Activated T-helper 17 cell treated with anti-CD3 and anti-CD28 coated beads, Interleukin-2, amount 50 U/mL, for 72 hours (primary cell): ENCODE measurements around the gene PIP5KL1. TPM values are rescaled to one million over a fixed set of nuclear protein-coding genes. Genes with fewer than 3 reads are reported as not detected.
"Not testable (repeated sequence)": the region's sequence is repeated elsewhere in the genome, so short reads cannot be mapped to it uniquely, and the experiment has no call there.

Experiments
- ATAC-seq: fragments of 150-1000 bp; cut with Tn5 transposase; replicated peaks from 2 replicates; pipeline ENCODE4 v1.10.0; 2021; ENCODE audit warnings: mild to moderate bottlenecking, moderate library complexity
- H3K27ac Mint-ChIP-seq: one replicate; pipeline ENCODE4 v1.8.0; 2022; ENCODE audit warnings: mixed read lengths
- H3K27me3 Mint-ChIP-seq: one replicate; pipeline ENCODE4 v1.8.0; 2022; ENCODE audit warnings: mixed read lengths
- H3K36me3 Mint-ChIP-seq: one replicate; pipeline ENCODE4 v1.8.0; 2022; ENCODE audit warnings: low read depth, mild to moderate bottlenecking, mixed read lengths
- H3K4me1 Mint-ChIP-seq: one replicate; pipeline ENCODE4 v1.8.0; 2022; ENCODE audit warnings: mixed read lengths
- H3K4me3 Mint-ChIP-seq: one replicate; pipeline ENCODE4 v1.8.0; 2022; ENCODE audit warnings: mild to moderate bottlenecking, mixed read lengths
- H3K9me3 Mint-ChIP-seq: one replicate; pipeline ENCODE4 v1.8.0; 2022; ENCODE audit warnings: mixed read lengths
- total RNA-seq, 2 donors: library from RNA; stranded (reverse); gene quantifications; one replicate each; pipeline ENCODE4 v1.2.3, GENCODE V29; 2022

Gene PIP5KL1
- total RNA-seq, 2 donors from 2014 or later = 2.6 to 3.7 TPM

DNA sequence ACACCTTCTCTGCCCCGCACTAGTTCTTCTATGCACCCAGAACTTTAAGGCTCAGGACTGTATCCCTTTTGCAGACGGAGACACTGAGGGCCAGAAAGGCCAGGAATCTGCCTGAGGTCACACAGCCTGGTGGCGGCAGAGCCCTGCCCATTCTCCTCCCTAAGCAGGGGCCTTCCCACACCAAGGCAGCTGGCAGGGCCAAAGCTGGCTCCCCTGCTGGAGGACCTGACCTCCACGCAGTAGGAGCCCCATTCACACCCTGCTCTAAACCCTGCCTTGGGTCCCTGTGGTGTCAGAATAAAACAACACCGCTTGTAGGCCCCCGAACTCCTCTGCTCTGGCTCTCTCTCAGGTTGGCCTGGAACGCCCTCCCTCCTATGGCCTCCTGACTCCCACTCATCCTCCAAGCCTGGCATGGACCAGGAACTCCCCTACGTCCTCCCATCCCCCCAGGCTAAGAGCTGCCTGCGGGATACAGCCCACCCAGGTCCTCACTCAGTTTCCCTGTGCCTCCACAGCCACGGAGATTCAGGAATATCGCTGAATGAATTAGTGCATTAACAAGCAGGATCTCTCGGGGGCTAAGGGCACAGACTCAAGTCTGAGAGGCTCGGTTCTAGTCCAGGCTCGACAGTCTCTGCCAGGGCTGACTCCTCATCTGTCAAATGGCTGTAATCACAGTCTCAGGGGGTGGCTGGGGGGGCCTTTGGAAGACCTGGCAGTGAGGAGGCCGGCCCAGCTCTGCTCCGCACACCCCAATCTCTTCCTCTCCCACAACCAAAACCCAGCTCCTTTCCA is 34.0 kb downstream of the PIP5KL1 start:
- Mint-ChIP-seq H3K27me3 (no peaks in the 10 kb centered on the region), H3K36me3 (peaks cover 63% of the 10 kb centered on the region), H3K27ac (no peak overlapping the region), H3K4me3 (no peak overlapping the region), H3K4me1 (peaks cover 6% of the 10 kb centered on the region), H3K9me3 (no peaks in the 10 kb centered on the region)
- no peak for ATAC-seq

GRCh38 chr9:127895811-127896210 is 34.8 kb downstream of the PIP5KL1 start:
- Mint-ChIP-seq H3K9me3 (no peaks in the 10 kb centered on the region), H3K4me3 (no peak overlapping the region)

DNA sequence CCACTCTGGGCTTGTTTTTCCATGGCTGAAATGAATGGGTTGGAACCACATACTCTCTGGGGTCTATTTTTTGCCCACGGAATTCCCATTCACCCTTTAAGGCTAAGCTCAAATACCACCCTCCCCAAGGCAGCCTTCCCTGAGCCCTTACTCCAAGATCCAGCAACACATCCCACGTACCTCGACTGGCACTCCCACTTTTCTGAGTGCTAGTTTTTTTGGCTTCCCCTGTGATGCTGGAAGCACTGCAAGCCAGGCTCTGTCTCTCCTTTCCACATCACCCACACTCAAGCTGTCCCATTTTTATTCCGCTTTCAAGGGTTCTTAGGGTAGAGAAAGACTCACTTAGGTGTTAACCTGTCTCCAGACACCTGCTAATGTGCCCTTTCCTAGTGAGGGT is 37.2 kb downstream of the PIP5KL1 start:
- Mint-ChIP-seq H3K4me3 (no peak overlapping the region), H3K27me3 (no peaks in the 10 kb centered on the region), H3K27ac (peak overlapping the region; percentile 56), H3K36me3 (peaks cover 89% of the 10 kb centered on the region), H3K4me1 (peaks cover 11% of the 10 kb centered on the region), H3K9me3 (no peaks in the 10 kb centered on the region)
- ATAC-seq = no peak

More at GRCh38 chr9:127895811-127896210, 34.8 kb downstream of the PIP5KL1 start:
- ATAC-seq = no peak
- Mint-ChIP-seq H3K27ac (no peak overlapping the region), H3K27me3 (no peaks in the 10 kb centered on the region), H3K36me3 (peaks cover 70% of the 10 kb centered on the region), H3K4me1 (peaks cover 11% of the 10 kb centered on the region)

- no peak overlapping the region for H3K4me3 Mint-ChIP-seq
- no peak for ATAC-seq
- peak overlapping the region; percentile 22 for H3K27ac Mint-ChIP-seq
- H3K4me1 Mint-ChIP-seq = peaks cover 11% of the 10 kb centered on the region
- H3K36me3 Mint-ChIP-seq = peaks cover 94% of the 10 kb centered on the region
- H3K27me3 Mint-ChIP-seq = no peaks in the 10 kb centered on the region
- H3K9me3 Mint-ChIP-seq = no peaks in the 10 kb centered on the region
Observed at GRCh38 chr9:127892831-127893230, 37.7 kb downstream of the PIP5KL1 start.

DNA sequence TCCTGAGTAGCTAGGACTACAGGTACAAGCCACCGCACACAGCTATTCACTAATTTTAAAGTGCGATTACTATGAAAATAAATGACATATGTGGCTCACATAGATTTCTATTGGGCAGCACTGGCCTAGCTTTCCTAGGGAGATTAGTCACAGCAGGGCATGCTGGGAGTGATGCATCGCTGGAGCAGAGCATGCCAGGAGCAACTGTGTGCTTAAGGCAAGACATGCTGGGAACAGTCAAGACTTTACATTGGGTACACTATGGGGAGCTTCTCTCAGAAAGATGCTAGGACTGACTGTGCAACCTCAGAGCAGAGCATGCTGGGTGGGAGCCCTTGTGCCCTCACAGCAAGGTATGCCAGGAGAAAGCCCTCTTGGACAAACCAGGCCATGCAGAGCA is 40.5 kb downstream of the PIP5KL1 start:
- no peak overlapping the region for H3K27ac Mint-ChIP-seq
- H3K4me3 Mint-ChIP-seq = no peak overlapping the region
- H3K36me3 Mint-ChIP-seq = peaks cover 91% of the 10 kb centered on the region
- H3K9me3 Mint-ChIP-seq = no peaks in the 10 kb centered on the region
- peak; percentile 23 for ATAC-seq
- peaks cover 11% of the 10 kb centered on the region for H3K4me1 Mint-ChIP-seq
- no peaks in the 10 kb centered on the region for H3K27me3 Mint-ChIP-seq

DNA sequence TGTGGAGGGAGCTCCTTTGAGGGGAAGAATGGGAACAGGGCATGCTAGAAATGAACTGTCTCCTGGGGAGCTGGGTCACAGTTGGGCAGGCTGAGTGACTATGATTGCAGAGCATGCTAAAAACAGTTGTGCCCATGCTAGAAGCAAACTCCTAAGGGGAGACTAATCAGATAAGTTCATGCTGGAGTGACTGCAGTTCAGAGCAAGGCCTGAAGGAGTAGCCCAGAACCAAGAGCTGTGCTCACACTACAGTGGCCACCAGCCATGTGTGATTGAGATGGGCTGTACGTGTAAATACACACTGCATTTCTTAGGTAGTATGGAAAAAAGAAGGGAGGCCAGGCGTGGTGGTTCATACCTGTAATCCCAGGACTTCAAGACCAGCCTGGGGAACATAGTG is 42.8 kb downstream of the PIP5KL1 start:
- no peak overlapping the region for H3K27ac Mint-ChIP-seq
- H3K9me3 Mint-ChIP-seq = no peaks in the 10 kb centered on the region
- H3K4me3 Mint-ChIP-seq = no peak overlapping the region
- no peaks in the 10 kb centered on the region for H3K27me3 Mint-ChIP-seq
- no peak for ATAC-seq
- peaks cover 11% of the 10 kb centered on the region for H3K4me1 Mint-ChIP-seq
- peaks cover 79% of the 10 kb centered on the region for H3K36me3 Mint-ChIP-seq

GRCh38 chr9:127886401-127886972 is 44.1 kb downstream of the PIP5KL1 start:
- peaks cover 9% of the 10 kb centered on the region for H3K4me1 Mint-ChIP-seq
- no peak overlapping the region for H3K27ac Mint-ChIP-seq
- peaks cover 66% of the 10 kb centered on the region for H3K36me3 Mint-ChIP-seq
- no peak overlapping the region for H3K4me3 Mint-ChIP-seq
- H3K9me3 Mint-ChIP-seq = no peaks in the 10 kb centered on the region
- no peak for ATAC-seq
- H3K27me3 Mint-ChIP-seq = no peaks in the 10 kb centered on the region

- peak overlapping the region; percentile 65 for H3K27ac Mint-ChIP-seq
- H3K27me3 Mint-ChIP-seq = no peaks in the 10 kb centered on the region
- H3K4me3 Mint-ChIP-seq = no peak overlapping the region
- H3K9me3 Mint-ChIP-seq = no peaks in the 10 kb centered on the region
- ATAC-seq = no peak
- H3K4me1 Mint-ChIP-seq = peaks cover 5% of the 10 kb centered on the region
- peaks cover 59% of the 10 kb centered on the region for H3K36me3 Mint-ChIP-seq
Observed at GRCh38 chr9:127885508-127886281, 44.9 kb downstream of the PIP5KL1 start.

DNA sequence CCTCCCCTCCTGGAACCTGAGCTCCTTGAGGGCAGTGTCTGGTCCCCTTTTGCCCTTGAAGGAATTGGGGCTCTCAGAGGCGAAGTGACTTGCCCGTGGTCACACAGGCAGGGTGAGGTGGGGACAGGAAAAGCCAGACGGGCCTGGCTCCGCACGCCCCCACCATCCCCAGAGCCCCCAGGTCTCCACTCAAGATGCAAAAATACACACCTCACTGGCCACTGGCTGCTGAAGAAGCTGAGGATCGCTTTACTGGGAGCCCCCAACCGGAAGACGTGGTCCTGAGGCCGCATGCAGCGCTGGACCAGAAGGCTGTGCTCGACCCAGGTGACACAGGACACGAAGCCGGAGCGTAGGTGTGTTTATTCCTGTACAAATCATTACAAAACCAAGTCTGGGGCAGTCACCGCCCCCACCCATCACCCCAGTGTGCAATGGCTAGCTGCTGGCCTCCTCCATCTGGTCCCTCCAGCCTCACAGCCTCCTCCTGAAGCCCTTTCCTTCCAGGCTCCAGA is 45.5 kb downstream of the PIP5KL1 start:
- Mint-ChIP-seq H3K4me1 (peaks cover 5% of the 10 kb centered on the region), H3K36me3 (peaks cover 52% of the 10 kb centered on the region), H3K9me3 (no peaks in the 10 kb centered on the region), H3K4me3 (no peak overlapping the region), H3K27me3 (no peaks in the 10 kb centered on the region), H3K27ac (peak overlapping the region; percentile 65)
- no peak for ATAC-seq

- peak overlapping the region; percentile 65 for H3K27ac Mint-ChIP-seq
- peaks cover 46% of the 10 kb centered on the region for H3K36me3 Mint-ChIP-seq
- ATAC-seq = no peak
- no peaks in the 10 kb centered on the region for H3K27me3 Mint-ChIP-seq
- H3K4me1 Mint-ChIP-seq = peaks cover 5% of the 10 kb centered on the region
- H3K9me3 Mint-ChIP-seq = no peaks in the 10 kb centered on the region
- H3K4me3 Mint-ChIP-seq = no peak overlapping the region
Observed at GRCh38 chr9:127884427-127884911, 46.1 kb downstream of the PIP5KL1 start.

GRCh38 chr9:127883959-127884358 is 46.6 kb downstream of the PIP5KL1 start:
- no peak for ATAC-seq

GRCh38 chr9:127881715-127882114 is 48.9 kb downstream of the PIP5KL1 start:
- not testable (repeated sequence) for H3K4me3 Mint-ChIP-seq, H3K4me1 Mint-ChIP-seq, H3K27me3 Mint-ChIP-seq, H3K9me3 Mint-ChIP-seq, H3K27ac Mint-ChIP-seq, ATAC-seq
- peaks cover 19% of the 10 kb centered on the region for H3K36me3 Mint-ChIP-seq

More at GRCh38 chr9:127883959-127884358, 46.6 kb downstream of the PIP5KL1 start:
- no peaks in the 10 kb centered on the region for H3K27me3 Mint-ChIP-seq
- no peaks in the 10 kb centered on the region for H3K9me3 Mint-ChIP-seq
- H3K4me1 Mint-ChIP-seq = peaks cover 5% of the 10 kb centered on the region
- H3K4me3 Mint-ChIP-seq = no peak overlapping the region
- H3K27ac Mint-ChIP-seq = peak overlapping the region; percentile 65
- peaks cover 41% of the 10 kb centered on the region for H3K36me3 Mint-ChIP-seq

- ATAC-seq = no peak
- H3K27me3 Mint-ChIP-seq = no peaks in the 10 kb centered on the region
Observed at GRCh38 chr9:127880143-127880542, 50.4 kb downstream of the PIP5KL1 start.

DNA sequence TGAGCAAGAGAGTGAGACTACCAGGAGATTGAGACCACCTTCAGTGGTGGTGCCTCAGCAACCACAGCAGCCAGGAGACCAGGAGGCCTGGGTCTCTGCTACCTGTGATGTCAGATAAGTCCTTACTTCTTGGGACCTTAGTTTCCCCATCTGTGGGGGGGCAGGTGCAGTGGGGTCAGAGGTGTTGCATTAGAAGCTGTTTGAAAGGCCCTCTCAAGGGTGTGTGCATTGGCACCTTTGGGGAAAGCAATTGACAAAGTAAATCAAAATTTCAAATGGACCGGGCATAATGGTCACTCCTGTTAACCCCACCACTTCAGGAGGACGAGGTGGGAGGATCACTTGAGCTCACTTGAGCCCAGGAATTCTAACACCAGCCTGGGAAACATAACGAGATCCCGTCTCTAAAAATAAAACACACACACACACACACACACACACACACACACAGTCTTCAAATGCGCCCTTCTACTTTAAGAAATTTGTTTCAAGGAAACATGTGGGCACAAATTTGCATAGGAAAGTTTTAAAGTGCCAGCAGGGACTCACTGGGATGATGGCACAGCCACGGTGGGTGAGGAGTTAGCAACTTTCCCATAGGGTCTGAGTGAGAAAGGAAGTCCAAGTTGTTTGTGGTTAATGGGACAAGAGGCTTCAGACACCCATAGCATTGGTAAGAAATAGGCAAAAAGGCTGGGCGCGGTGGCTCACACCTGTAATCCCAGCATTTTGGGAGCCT is 51.8 kb downstream of the PIP5KL1 start:
- ATAC-seq = no peak
- Mint-ChIP-seq H3K9me3 (no peaks in the 10 kb centered on the region), H3K4me3 (no peak overlapping the region), H3K36me3 (peaks cover 1% of the 10 kb centered on the region), H3K4me1 (no peaks in the 10 kb centered on the region), H3K27ac (no peak overlapping the region), H3K27me3 (no peaks in the 10 kb centered on the region)

More at GRCh38 chr9:127880143-127880542, 50.4 kb downstream of the PIP5KL1 start:
- Mint-ChIP-seq H3K27ac (no peak overlapping the region), H3K9me3 (no peaks in the 10 kb centered on the region), H3K4me3 (no peak overlapping the region), H3K4me1 (peaks cover 5% of the 10 kb centered on the region), H3K36me3 (peaks cover 11% of the 10 kb centered on the region)
